ENCODE data around the gene ZMIZ1. TPM values are rescaled to one million over a fixed set of nuclear protein-coding genes. Genes with fewer than 3 reads are reported as not detected.
A peak's percentile ranks its signal among the peaks of the same experiment; 100 is the strongest.

Gene ZMIZ1
- total and polyA plus RNA-seq, 2 experiments from 2014 or later: 9.2 to 30.9 TPM

DNA sequence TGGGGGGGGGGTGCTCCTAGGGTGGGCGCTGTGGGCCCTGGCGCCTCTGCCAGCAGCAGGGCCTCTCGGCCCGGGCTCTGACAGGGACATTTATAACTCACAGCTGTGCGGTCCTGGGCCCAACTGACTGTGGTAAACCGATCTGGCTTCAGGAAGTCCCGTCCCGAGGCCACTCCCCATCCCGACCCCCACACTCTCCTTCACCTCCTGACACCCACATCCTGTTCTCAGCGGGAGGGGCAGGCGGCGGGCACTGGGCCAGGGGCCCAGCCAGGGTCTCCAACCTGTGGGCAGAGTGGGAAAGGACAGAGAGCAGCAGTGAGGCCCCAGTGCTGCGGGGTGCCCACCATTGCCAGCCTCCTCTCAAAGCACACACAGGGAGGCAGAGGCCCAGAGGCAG is 69.1 kb downstream of the ZMIZ1 start:
- Histone ChIP-seq H3K27ac (ENCODE audit: low read depth) (no peak overlapping the region), H3K9me2 (ENCODE audit: insufficient read depth) (no peaks in the 10 kb centered on the region), H3K4me3 (no peak overlapping the region), H3K36me3 (ENCODE audit: insufficient read depth) (no peaks in the 10 kb centered on the region), H2AFZ (no peak overlapping the region), H3K27me3 (ENCODE audit: insufficient read depth) (no peaks in the 10 kb centered on the region), H3F3A (replicated peaks; ENCODE audit: low read depth) (no peaks in the 10 kb centered on the region), H3K79me2 (replicated peaks; ENCODE audit: insufficient read depth) (peaks cover 34% of the 10 kb centered on the region), H4K20me1 (replicated peaks; ENCODE audit: insufficient read depth) (no peaks in the 10 kb centered on the region), H3K4me1 (ENCODE audit: insufficient read depth) (peaks cover 32% of the 10 kb centered on the region), H3K4me2 (no peak overlapping the region; the same call in 1 of the 2 replicates)
- H3K27ac Mint-ChIP-seq: no peak overlapping the region; the same call in 1 of the 2 replicates
- no peak overlapping the region for H3K4me3 Mint-ChIP-seq
- H3K9me3 Mint-ChIP-seq: no peaks in the 10 kb centered on the region; the same call in 2 of the 3 replicates
- H3K4me1 Mint-ChIP-seq: peaks cover 68% of the 10 kb centered on the region
- ATAC-seq (peak; percentile 28), DNase-seq (ENCODE audit: low spot score) (no peak)
- peaks cover 20% of the 10 kb centered on the region for H3K36me3 Mint-ChIP-seq (ENCODE audit: low read depth)
- H3K27me3 Mint-ChIP-seq (ENCODE audit: insufficient read depth, low read depth, poor library complexity): peaks cover 17% of the 10 kb centered on the region
- TF ChIP-seq NANOG (IDR thresholded peaks at IDR 0.05; ENCODE audit: borderline replicate concordance) (no peak), JUNB (IDR thresholded peaks at IDR 0.05; ENCODE audit: unreplicated experiment) (no peak), ZNF114 (CRISPR knock-in tag; IDR thresholded peaks at IDR 0.05) (no peak), POLR2AphosphoS5 (IDR thresholded peaks at IDR 0.05; ENCODE audit: low read depth) (no peak), EZH2 (IDR thresholded peaks at IDR 0.05; ENCODE audit: low read depth, unreplicated experiment) (no peak)
- TF ChIP-seq, protein P1, sequence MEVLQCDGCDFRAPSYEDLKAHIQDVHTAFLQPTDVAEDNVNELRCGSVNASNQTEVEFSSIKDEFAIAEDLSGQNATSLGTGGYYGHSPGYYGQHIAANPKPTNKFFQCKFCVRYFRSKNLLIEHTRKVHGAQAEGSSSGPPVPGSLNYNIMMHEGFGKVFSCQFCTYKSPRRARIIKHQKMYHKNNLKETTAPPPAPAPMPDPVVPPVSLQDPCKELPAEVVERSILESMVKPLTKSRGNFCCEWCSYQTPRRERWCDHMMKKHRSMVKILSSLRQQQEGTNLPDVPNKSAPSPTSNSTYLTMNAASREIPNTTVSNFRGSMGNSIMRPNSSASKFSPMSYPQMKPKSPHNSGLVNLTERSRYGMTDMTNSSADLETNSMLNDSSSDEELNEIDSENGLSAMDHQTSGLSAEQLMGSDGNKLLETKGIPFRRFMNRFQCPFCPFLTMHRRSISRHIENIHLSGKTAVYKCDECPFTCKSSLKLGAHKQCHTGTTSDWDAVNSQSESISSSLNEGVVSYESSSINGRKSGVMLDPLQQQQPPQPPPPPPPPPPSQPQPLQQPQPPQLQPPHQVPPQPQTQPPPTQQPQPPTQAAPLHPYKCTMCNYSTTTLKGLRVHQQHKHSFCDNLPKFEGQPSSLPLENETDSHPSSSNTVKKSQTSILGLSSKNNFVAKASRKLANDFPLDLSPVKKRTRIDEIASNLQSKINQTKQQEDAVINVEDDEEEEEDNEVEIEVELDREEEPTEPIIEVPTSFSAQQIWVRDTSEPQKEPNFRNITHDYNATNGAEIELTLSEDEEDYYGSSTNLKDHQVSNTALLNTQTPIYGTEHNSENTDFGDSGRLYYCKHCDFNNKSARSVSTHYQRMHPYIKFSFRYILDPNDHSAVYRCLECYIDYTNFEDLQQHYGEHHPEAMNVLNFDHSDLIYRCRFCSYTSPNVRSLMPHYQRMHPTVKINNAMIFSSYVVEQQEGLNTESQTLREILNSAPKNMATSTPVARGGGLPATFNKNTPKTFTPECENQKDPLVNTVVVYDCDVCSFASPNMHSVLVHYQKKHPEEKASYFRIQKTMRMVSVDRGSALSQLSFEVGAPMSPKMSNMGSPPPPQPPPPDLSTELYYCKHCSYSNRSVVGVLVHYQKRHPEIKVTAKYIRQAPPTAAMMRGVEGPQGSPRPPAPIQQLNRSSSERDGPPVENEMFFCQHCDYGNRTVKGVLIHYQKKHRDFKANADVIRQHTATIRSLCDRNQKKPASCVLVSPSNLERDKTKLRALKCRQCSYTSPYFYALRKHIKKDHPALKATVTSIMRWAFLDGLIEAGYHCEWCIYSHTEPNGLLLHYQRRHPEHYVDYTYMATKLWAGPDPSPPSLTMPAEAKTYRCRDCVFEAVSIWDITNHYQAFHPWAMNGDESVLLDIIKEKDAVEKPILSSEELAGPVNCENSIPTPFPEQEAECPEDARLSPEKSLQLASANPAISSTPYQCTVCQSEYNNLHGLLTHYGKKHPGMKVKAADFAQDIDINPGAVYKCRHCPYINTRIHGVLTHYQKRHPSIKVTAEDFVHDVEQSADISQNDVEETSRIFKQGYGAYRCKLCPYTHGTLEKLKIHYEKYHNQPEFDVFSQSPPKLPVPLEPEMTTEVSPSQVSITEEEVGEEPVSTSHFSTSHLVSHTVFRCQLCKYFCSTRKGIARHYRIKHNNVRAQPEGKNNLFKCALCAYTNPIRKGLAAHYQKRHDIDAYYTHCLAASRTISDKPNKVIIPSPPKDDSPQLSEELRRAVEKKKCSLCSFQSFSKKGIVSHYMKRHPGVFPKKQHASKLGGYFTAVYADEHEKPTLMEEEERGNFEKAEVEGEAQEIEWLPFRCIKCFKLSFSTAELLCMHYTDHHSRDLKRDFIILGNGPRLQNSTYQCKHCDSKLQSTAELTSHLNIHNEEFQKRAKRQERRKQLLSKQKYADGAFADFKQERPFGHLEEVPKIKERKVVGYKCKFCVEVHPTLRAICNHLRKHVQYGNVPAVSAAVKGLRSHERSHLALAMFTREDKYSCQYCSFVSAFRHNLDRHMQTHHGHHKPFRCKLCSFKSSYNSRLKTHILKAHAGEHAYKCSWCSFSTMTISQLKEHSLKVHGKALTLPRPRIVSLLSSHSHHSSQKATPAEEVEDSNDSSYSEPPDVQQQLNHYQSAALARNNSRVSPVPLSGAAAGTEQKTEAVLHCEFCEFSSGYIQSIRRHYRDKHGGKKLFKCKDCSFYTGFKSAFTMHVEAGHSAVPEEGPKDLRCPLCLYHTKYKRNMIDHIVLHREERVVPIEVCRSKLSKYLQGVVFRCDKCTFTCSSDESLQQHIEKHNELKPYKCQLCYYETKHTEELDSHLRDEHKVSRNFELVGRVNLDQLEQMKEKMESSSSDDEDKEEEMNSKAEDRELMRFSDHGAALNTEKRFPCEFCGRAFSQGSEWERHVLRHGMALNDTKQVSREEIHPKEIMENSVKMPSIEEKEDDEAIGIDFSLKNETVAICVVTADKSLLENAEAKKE (CRISPR knock-in tag; IDR thresholded peaks at IDR 0.05): no peak

Measured in GM23338 (cell line).